Transverse colon (tissue), 4 donors: ENCODE measurements around the gene ATXN10.

ENCODE experiments used
- CTCF ChIP-seq, 5 experiments: fragments of 200-600 bp in 3 of 5; fragments of 450-650 bp in 2 of 5; sonication (generic) in 3 of 5; IDR thresholded peaks; 1 replicate in 2 of 5; 2 replicates in 3 of 5; pipeline ENCODE4 v1.5.1; 2016 to 2017; ENCODE audit warnings: antibody characterized with exemption in 5 of 5, inconsistent platforms in 3 of 5, mild to moderate bottlenecking in 2 of 5, moderate library complexity in 1 of 5
- EP300 ChIP-seq: sonication (generic); formaldehyde crosslinking; IDR thresholded peaks from one replicate; pipeline ENCODE4 v1.6.1; 2017; ENCODE audit warnings: antibody characterized with exemption, low read depth
- POLR2A ChIP-seq: fragments of 450-650 bp; IDR thresholded peaks from one replicate; pipeline ENCODE4 v1.6.1; 2016; ENCODE audit warnings: antibody characterized with exemption, mild to moderate bottlenecking, moderate library complexity
- POLR2AphosphoS5 ChIP-seq, 3 donors: sonication (generic); formaldehyde crosslinking; IDR thresholded peaks; one replicate each; pipeline ENCODE4 v1.6.1; 2016; ENCODE audit warnings: antibody characterized with exemption in 3 of 3

- no peak for TF ChIP-seq POLR2A
- TF ChIP-seq CTCF (IDR thresholded peaks at IDR 0.05), result no peak
- TF ChIP-seq POLR2AphosphoS5 (IDR thresholded peaks at IDR 0.05), result no peak
- no peak for TF ChIP-seq EP300
Observed at GRCh38 chr22:45689211-45689610, 17.6 kb downstream of the ATXN10 start.
